Stimulated activated CD4-positive, alpha-beta T cell treated with anti-CD3 and anti-CD28 coated beads, Interleukin-15, amount 100 ng/mL, for 48 hours (primary cell): Measurements from ENCODE around the gene MBNL1.
"Not testable (repeated sequence)": the region's sequence is repeated elsewhere in the genome, so short reads cannot be mapped to it uniquely, and the experiment has no call there.

Experiments used
- DNase-seq, 2 donors: peaks; one replicate each; pipeline ENCODE4 v3.0.0-alpha.2; 2020; ENCODE audit warnings: low read depth in 2 of 2

The MBNL1 gene

DNA sequence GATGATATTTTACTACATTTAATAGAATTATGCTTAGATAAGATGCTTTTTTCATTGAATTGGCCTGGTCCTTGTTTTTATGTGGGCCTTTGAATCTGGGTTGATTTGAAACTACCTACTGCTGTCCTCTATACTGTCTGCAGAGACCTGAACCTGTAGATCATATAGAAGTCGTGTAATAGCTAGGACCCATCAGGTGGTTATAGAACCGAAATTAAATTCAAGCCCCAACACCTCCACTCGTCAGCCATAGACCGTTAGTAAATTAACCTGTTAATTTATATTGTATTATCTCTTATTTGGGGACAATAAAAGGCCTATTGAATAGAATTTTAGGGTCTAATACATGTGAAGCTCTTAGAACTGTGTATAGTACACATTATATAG is 108.4 kb downstream of the MBNL1 start:
- no peak for DNase-seq

DNA sequence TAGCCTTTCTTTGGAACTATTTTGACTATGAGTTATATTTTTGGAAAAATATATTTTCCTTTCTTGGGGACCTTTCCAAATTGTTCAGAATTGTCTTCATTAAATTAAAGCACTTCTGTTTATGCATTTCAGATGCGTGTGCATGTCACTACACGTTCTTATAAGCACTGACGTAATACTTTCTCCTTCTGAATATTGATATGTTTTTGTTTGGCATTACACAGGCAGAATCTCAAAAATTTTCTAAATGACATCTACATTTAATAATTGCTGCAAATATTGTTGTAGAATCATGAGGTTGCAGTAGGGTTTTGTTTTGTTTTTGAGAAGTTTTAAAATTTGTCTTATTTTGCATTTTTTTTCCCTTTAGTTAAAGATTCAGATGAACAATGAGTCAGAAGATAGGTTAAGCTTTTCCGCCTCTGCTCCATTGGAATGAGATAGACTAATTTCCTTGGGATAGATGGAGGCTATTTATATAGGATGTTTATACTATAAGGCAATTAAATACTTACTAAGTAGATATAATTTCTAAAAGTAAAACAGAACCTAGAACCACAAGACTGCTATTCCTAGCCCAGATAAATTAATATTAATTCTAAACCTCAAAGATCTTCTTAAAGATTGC is 110.8 kb downstream of the MBNL1 start:
- no peak for DNase-seq

DNA sequence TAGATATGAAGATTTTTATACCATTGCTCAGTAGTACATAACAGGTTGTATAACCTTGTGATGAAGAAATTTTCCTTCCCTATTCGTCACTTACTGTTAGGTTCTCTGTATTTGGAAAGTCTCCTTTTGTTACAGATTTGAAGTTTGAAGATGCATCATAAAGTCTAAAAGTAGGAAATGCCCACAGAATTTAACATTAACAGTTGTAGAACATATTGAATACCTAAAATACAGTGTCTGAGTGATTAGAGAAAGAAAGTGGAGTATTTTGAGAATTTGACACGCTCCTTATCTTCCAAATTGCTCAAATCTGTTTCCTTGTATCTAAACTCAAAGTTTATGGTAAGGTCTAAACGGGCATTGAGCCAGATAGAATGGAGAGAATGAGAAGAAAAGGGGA is 111.3 kb downstream of the MBNL1 start:
- no peak for DNase-seq

DNA sequence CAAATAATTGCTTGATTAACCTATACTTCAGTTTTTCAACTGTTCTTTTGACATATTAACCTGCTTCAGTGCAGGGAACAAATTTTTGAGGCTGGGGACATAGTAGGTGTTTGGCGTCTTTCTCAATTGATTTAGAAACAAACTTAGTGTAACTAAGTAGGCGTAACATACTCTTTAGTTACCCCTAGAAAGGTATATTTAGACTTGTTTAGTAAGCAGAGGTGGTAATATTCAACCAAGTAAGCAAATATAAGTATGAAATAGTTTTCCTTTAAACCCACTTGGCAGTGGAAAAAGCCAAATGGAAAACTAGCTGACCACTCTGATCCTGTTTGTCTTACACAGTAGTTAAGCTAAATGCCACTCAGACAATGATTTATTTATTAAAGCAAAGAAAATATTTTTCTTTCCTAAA is 113.2 kb downstream of the MBNL1 start:
- no peak for DNase-seq

DNA sequence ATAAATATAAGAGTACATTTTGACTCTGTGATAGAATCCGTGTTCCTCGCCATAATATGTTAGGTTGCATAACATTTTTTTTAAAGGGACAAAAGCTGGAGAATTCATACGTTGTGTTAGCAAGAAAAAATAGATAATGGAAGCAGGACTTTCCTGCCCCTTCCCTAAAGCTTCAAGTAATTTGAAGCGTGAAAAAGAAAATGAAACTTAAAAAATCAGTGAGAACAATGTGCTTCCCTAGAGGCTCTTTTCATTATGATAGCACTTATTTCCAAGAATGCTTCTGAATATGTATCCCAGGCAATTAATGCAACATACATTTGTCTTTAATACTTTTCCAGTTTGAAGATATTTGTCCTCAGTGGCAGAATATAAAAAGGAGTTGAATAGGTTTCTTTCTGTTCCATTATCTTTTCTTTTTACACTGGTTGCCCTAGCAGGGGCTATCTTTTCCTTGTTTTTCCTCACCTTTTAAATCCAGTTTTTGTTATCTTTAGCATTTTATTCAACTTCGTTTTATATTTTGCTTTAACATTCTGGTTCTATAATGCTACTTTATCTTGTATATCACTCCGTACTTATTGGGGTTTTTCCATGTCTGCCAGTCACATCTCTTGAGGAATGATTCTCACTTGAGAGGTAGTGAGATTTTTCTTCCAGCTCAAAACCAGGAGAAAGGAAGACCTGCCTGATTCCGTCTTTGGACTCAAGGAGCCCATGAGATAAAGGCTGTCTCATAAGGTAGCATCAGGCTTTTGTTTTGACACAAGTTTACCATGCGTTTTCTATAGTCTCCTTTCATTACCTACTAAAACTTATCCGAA is 113.8 kb downstream of the MBNL1 start:
- DNase-seq = no peak

DNA sequence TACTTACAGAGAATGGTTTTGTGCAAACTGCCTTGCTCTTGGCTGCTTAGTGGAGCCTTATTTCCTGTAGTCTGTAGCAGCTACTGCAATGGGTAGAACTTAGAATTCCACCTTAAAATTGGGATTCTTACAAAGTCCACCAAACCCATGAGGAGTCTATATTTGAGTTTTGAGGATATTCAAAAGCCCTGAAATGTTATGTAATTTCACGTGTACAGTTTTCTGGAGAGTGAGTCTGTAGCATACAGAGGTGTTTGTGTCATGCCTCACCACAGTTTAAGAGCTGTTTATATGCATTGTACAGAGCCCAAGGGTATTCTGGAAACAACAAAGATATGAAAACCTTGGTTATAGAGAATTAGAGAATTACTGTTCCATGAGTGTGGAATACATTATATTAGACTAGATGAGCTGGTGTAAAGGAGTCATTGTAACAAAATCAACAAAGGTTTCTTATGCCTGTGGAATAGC is 114.4 kb downstream of the MBNL1 start:
- DNase-seq = no peak

DNA sequence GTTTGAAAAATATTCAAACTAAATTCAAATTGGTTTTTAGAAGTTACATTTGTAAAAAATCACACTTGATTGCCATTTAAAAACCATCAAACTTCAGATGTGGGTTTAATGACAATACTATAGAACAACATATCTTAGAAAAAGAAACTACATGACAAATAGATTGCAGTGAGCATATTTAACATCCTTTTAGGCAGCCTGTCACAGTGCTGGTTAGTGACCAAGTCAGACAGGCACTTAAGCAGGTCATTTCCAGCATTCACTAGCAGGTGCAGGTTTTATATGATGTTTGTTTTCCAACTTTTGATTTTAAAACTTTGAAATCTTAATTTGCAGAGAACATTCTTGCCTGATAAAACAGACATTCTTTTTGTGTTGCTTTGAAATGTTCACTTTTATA is 115.7 kb downstream of the MBNL1 start:
- DNase-seq = no peak

DNA sequence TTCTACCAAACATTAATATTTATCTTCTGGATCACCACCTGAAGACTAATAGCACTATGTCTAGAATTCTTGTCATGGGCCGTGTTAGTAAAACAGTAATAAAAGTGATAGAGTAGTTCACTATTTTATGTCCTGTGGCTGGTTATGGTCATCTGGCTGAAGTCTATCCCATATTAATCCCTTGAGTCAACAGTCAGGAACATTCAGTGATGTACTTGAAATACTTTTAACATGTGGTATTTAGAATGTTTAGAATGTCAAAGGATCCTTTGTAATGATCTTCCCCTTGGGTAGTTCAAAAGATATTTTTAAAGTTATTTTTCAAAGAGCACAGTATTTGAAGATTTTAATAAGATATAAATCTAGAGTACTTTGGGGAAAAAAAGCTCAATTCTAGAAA is 117.0 kb downstream of the MBNL1 start:
- DNase-seq = no peak

DNA sequence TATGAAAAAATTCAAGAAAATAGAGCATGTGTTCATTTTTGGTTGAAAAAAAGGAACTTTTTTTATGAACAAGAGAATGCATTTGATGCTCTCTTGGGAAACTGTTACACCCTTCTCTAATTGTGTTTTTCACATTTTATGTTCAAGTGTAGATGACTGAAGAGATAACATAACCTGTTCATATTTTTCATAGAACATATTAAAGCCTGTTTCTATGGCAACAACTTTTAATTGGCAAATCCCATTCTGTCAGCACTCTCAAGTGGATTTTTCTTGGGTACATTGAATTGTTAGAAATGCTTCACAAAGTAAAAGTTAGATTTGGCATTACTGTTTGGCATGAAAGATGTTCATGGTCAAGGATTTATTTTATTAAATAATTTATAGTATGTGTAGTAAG is 117.5 kb downstream of the MBNL1 start:
- no peak for DNase-seq

DNA sequence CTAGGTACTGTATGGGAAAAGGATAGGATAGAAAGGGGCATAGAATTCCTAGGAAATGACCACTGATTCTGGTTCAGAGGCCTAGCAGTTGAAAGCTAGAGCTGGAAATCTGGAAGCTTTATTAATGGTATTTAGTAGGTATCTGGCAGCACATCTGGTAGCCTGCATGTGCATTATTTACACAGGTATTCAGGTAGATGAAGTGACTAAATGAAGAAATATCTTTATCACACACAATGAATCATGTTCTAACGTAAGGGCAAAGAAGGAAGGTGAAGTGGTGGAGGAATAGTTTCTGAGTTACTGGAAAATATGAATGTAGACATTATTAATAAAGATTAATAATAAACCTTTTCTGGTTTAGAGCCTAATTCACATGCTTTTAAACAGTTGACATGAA is 119.9 kb downstream of the MBNL1 start:
- no peak for DNase-seq

DNA sequence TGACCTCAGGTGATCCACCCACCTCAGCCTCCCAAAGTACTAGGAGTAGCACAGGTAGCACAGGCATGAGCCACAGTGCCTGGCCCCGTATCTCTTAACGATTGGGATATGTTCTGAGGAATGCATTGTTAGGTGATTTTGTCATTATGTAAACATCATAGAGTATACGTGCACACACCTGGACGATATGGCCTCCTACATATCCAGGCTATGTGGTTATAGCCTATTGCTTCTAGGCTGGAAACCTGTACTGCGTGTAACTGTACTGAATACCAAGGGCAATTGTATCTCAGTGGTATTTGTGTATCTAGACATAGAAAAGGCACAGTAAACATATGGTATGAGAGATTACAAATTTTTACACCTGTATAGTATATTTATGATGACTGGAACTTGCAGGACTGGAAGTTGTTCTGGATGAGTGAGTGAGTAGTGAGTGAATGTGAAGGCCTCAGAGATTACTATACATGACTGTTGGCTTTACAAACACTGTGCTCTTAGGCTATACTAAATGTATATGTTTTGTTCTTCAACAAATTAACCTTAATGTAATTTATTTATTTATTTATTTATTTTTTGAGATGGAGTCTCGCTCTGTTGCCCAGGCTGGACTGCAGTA is 120.7 kb downstream of the MBNL1 start:
- DNase-seq = no peak

DNA sequence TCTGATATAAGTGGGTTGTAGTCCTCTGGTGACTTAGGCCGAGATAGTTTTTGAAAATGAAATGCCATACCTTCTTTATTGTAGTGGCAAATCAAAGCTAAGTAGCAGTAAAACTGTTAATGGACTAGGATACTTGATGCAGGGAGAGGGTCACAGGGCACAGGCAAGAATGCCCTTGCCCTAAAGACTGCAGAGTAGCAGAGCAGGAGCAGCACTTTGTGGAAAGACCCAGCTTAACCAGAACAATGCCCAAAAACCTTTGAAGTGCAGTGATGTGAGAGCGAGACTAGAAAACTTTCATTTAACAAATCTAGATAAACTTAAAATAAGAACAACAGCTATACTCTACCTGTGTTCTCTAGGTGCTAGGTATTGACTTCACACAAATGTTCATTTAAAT is 121.9 kb downstream of the MBNL1 start:
- DNase-seq = no peak

DNA sequence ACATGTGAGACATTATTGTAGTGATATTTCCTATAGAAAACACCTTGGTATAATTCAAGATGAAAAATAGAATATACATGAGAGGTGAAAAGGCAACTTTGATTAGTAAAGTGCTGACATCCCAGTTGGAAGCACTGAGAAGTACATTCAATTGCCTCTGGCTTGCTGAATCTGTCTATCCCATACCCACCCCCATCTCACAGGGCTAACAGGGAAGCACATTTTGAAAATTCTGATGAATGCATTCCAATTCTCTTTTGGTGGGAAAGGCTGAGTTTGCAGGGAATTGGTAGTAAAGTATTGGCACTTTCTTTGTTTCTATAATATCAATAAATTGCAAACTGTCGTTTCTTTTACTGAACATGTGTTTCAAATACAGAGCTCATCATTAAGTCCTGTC is 122.9 kb downstream of the MBNL1 start:
- DNase-seq = no peak

DNA sequence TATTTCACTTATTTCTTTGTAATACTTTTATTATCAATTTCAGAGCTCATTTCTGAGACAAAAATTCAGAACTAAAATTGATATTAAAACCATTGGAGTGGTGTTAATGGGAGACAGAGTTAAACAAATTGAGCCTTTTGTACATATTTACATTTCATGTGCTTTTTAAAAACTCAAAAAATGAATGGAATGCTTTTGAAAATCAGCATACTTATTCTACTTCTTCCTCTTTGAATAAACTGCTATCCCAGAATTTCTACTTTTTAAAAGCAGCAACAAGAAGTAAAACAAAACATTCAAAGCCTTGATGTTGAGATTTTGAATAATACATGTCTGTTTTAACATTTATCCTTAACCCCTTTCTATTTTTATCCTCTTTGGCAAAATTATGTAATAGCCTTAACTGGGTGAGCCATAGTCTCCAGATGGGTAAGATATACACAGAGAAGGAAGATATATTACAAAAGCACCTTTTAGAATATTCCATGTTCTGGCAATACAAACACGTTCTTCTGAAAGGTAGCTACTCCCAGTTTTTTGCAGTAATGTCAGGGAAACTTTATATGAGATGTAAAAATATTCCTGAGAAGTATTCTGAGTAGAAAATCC is 123.6 kb downstream of the MBNL1 start:
- DNase-seq = no peak

DNA sequence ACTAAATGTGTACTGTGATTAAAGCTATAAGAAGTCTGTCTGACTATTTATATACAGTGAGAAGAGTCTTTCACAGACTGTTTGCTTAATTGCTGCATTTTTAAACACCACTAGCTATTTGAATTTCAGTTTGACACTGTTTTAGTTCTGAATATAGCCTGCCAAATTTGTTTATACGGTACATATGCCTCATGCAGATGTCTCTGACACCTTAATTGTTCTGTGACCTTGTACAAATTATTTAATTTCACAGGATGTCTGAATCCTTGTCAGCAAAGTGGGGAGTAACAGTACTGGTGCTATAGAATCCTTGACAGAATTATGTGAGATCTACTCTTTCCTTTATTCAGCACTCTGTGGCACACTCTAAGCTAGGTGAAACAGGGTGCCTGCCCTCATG is 125.5 kb downstream of the MBNL1 start:
- no peak for DNase-seq

DNA sequence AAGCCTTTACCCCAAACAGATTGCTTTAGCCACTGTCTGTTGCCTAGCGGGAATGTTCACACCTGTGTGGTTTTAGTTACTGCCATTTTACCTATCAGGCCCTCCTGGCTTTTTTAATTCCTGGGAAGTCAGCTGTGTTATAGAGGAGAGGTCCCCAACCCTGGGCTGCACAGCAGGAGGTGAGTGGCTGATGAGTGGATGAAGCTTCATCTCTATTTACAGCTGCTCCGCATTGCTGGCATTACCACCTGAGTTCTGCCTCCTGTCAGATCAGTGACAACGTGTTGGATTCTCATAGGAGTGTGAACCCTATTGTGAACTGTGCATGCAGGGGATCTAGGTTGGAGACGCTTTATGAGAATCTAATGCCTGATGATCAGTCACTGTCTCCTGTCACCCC is 127.0 kb downstream of the MBNL1 start:
- DNase-seq = no peak

DNA sequence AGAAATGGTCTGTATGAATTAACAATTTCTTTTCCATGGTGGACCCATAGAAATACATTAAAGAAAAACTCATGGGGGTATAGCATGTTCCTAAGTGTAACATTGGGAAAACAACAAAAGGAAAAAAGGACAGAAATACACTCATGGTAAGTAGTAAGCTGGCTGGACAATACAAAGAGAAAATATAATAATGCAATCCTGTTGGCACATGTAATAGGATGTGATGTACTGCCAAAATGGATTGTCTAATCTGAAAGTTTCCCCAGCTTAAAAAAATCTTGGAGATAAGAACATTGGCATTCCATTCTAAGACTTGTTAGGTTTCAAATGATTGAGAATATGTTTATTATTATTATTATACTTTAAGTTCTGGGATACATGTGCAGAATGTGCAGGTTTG is 128.1 kb downstream of the MBNL1 start:
- no peak for DNase-seq

DNA sequence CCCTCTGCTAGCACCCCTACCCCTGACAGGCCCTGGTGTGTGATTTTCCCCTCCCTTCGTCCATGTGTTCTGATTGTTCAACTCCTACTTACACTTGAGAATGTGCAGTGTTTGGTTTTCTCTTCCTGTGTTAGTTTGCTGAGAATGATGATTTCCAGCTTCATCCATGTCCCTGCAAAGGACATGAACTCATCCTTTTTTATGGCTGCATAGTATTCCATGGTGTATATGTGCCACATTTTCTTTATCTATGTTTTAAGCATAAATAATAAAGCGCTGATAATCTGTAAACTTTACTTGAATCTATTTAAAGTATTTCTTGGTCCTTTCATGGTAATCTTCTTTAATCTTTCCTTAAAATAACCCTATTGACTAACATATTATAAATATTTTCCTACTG is 128.6 kb downstream of the MBNL1 start:
- not testable (repeated sequence) for DNase-seq

DNA sequence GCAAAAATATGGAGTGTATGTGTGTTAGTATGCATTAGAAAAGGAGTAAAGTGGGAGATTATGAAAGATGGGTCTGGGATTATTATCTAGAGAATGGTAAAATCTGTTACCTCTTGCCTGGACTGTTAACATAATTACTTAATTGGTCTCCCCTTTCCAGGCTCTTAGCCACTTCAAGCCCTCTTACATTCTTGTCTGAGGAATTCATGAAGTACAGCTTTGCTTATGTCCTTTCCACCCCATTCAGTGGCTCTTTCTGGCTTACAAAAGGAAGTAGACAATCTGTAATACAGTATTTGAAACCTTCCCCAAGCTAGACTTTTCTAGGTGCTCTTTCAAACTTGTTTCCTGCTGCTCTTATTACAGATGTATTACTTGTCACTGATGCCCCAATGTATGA is 129.8 kb downstream of the MBNL1 start:
- no peak for DNase-seq

DNA sequence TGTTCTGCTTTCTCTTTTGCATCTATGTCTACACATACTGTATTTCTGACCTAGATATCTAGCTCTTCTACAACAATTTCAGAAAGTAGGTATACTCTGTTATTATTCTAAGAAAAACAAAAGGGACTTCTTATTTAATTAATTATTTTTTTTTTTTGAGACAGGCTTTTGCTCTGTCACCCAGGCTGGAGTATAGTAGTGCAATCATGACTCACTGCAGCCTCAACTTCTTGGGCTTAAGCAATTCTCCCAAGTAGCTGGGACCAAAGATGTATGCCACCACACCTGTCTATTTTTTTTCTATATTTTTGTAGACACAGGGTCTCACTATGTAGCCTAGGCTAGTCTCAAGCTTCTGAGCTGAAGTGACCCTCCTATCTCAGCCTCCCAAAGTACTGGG is 130.6 kb downstream of the MBNL1 start:
- no peak for DNase-seq

DNA sequence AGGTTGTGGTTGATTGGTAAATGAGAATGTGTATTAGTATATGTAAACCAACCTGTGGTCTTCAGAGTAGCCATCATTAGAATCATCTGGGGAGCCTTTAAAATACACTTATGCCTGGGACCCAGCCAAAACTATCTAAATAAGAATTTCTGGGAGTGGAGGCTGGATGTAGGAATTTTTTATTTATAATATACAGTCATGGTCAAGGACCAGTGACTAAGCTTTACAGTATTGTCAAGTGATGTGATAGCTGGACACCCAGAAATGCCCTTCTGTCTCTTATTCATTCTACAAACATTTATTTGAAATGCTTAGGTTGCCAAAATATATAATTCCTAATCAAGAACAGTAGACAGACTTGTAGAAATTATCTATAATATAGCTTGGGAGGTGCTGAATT is 132.2 kb downstream of the MBNL1 start:
- no peak for DNase-seq

DNA sequence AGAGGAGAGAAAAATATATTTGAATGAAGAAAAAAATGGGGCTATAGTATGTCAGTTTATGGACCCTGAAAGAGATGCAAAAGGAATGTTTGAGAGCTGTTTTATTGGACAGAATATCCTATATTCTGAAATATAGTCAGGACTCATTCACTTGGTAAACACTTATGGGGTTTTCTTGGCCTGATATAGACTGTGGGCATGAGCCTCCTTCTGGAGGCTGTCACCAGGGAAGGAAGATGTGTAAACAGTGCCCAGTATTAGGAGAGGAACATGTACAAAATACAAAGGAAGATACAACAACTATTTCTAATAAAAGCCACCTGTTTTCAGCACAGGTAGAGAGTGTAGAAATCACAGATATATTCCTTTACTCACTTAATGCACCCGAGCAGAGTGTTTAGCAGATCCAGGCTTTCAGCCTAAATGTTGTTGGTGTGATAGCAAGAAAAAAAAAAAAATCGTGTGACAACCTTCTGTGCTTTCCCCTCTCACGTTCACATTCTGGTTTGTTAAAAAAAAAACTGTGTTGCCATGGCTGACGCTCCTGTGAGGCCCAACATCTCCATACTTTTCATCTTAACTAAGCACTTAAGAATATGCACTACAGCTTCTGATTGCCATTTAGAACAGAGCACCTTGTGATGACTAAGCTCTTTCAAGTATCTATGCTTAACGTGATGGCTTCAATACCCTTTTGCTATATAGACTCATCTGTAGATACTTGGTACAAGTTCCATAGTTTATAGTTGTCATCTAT is 134.1 kb downstream of the MBNL1 start:
- no peak for DNase-seq
